Suprapubic skin (tissue), 3 donors: Measurements from ENCODE around the gene FBXO36.

Experiments used
- POLR2A ChIP-seq, 2 donors: fragments of 450-650 bp; IDR thresholded peaks; one replicate each; pipeline ENCODE4 v1.6.1; 2017; ENCODE audit warnings: antibody characterized with exemption in 2 of 2, mild to moderate bottlenecking in 2 of 2, moderate library complexity in 2 of 2
- TF ChIP-seq, protein P1 (sequence below), 2 donors: fragments of 200-600 bp in 1 of 2; fragments of 450-650 bp in 1 of 2; sonication (generic) in 1 of 2; IDR thresholded peaks; one replicate each; pipeline ENCODE4 v1.5.1; 2016 to 2019; ENCODE audit warnings: antibody characterized with exemption in 2 of 2, mild to moderate bottlenecking in 1 of 2, moderate library complexity in 1 of 2

DNA sequence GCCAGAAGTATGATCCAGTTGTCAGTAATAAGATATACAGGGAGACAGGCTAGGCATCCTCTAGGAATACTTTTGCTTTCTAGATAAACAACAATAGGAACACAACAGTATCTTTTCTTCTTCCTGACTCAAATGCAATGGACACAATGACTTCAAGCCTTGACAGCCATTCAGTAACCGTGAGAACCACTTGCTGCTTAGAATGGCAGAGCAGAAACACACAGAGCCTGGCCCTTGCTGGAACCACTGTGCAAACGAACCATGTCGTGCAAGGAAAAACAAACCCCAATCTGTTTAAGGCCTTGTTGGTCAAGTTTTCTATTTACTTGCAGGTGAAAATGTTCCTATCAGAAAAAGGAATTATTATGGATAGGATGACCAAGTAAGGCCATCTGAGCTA, 19.3 kb upstream of the FBXO36 start:
- TF ChIP-seq POLR2A (IDR thresholded peaks at IDR 0.05): no peak
- TF ChIP-seq, protein P1, sequence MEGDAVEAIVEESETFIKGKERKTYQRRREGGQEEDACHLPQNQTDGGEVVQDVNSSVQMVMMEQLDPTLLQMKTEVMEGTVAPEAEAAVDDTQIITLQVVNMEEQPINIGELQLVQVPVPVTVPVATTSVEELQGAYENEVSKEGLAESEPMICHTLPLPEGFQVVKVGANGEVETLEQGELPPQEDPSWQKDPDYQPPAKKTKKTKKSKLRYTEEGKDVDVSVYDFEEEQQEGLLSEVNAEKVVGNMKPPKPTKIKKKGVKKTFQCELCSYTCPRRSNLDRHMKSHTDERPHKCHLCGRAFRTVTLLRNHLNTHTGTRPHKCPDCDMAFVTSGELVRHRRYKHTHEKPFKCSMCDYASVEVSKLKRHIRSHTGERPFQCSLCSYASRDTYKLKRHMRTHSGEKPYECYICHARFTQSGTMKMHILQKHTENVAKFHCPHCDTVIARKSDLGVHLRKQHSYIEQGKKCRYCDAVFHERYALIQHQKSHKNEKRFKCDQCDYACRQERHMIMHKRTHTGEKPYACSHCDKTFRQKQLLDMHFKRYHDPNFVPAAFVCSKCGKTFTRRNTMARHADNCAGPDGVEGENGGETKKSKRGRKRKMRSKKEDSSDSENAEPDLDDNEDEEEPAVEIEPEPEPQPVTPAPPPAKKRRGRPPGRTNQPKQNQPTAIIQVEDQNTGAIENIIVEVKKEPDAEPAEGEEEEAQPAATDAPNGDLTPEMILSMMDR (IDR thresholded peaks at IDR 0.05): no peak
